ENCODE measurements around the gene HINT3.

GRCh38 chr6:125957845-125958244, 1.3 kb downstream of the HINT3 start:
- TF ChIP-seq CTCF (IDR thresholded peaks at IDR 0.05) = no peak
- TF ChIP-seq POLR2AphosphoS5 (IDR thresholded peaks at IDR 0.05) = peak; percentile 80

Measured in prostate gland (tissue), 2 donors.